Measurements from ENCODE around the gene RBBP8NL.

DNA sequence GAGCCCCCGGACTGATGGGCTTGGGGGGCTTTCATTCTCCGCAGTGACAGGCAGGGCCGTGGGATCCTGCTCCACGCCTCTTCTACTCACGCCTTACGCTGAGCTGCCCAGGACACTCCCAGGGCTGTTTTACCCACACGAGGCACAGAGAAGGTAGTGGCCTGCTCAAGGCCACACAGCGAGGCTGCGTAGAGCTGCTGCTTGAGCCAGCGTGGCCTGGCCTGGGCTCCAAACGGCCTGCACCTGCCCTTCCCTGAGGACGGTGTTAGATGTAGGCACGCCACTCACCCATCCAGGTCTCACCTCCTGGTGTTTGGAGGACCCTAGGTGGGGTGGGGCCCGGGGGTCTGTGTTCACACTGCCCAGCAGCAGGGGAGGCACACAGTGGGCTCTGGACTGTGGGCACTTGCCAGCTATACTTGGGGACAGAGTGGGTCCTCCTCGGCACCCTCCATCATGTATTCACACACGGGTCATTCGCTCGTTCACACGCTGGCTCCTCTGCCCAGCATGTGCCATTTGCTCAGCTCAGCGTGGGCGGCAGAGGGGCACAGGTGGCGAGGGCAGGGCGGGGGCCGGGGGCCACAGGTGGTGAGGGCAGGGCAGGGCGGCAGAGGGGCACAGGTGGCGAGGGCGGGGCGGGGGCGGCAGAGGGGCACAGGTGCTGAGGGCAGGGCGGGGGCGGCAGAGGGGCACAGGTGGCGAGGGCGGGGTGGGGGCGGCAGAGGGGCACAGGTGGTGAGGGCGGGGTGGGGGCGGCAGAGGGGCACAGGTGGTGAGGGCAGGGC lies 18.4 kb upstream of the RBBP8NL start:
- TF ChIP-seq POLR2A (IDR thresholded peaks at IDR 0.05) = no peak
- TF ChIP-seq, protein P1, sequence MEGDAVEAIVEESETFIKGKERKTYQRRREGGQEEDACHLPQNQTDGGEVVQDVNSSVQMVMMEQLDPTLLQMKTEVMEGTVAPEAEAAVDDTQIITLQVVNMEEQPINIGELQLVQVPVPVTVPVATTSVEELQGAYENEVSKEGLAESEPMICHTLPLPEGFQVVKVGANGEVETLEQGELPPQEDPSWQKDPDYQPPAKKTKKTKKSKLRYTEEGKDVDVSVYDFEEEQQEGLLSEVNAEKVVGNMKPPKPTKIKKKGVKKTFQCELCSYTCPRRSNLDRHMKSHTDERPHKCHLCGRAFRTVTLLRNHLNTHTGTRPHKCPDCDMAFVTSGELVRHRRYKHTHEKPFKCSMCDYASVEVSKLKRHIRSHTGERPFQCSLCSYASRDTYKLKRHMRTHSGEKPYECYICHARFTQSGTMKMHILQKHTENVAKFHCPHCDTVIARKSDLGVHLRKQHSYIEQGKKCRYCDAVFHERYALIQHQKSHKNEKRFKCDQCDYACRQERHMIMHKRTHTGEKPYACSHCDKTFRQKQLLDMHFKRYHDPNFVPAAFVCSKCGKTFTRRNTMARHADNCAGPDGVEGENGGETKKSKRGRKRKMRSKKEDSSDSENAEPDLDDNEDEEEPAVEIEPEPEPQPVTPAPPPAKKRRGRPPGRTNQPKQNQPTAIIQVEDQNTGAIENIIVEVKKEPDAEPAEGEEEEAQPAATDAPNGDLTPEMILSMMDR (IDR thresholded peaks at IDR 0.05) = no peak
